HK-2 (cell line): ENCODE data around the gene MYCBP2.
"Not testable (repeated sequence)": the region's sequence is repeated elsewhere in the genome, so short reads cannot be mapped to it uniquely, and the experiment has no call there.

Experiments used
- DNase-seq: peaks from one replicate; pipeline ENCODE4 v3.0.0-alpha.2; 2018; ENCODE audit not compliant: unreplicated experiment

The MYCBP2 gene

GRCh38 chr13:77338961-77339401, 12.1 kb upstream of the MYCBP2 start:
- no peak for DNase-seq

GRCh38 chr13:77338329-77338728, 11.4 kb upstream of the MYCBP2 start:
- no peak for DNase-seq

- DNase-seq = no peak
Observed at GRCh38 chr13:77337159-77337558, 10.3 kb upstream of the MYCBP2 start.

- DNase-seq = no peak
Observed at GRCh38 chr13:77335543-77335942, 8.6 kb upstream of the MYCBP2 start.

GRCh38 chr13:77333594-77333993, 6.7 kb upstream of the MYCBP2 start:
- DNase-seq = no peak

GRCh38 chr13:77331421-77331820, 4.5 kb upstream of the MYCBP2 start:
- no peak for DNase-seq

GRCh38 chr13:77329911-77330584, 3.2 kb upstream of the MYCBP2 start:
- no peak for DNase-seq

GRCh38 chr13:77329133-77329910, 2.4 kb upstream of the MYCBP2 start:
- DNase-seq = peak; percentile 75

- no peak for DNase-seq
Observed at GRCh38 chr13:77328819-77329132, 1.9 kb upstream of the MYCBP2 start.

- no peak for DNase-seq
Observed at GRCh38 chr13:77325371-77325980, 1.4 kb downstream of the MYCBP2 start.

- DNase-seq = no peak
Observed at GRCh38 chr13:77323858-77324257, 3.0 kb downstream of the MYCBP2 start.

- no peak for DNase-seq
Observed at GRCh38 chr13:77319536-77319935, 7.4 kb downstream of the MYCBP2 start.

- no peak for DNase-seq
Observed at GRCh38 chr13:77318741-77319140, 8.2 kb downstream of the MYCBP2 start.

GRCh38 chr13:77316430-77316829, 10.5 kb downstream of the MYCBP2 start:
- DNase-seq = no peak

GRCh38 chr13:77315509-77315908, 11.4 kb downstream of the MYCBP2 start:
- DNase-seq = not testable (repeated sequence)

- DNase-seq = no peak
Observed at GRCh38 chr13:77313923-77314322, 13.0 kb downstream of the MYCBP2 start.

DNA sequence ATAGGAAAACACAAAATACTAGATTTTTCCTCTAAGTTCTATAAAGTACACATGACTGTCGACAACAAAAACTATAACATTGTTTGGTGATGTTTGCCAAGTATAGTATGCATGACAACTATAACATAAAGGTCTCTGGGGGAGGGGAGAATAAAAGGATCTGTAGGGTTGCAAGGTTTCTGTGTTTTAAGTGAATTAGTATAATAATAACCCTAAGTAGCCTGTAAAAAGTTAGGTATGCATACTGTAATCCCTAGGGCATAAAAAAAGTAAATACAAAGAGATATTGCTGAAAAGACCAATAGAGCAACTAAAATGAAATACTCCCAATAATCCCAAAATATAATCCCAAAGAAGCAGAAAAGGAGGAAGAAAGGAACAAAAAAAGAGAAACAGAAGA, 14.6 kb downstream of the MYCBP2 start:
- DNase-seq = no peak

- no peak for DNase-seq
Observed at GRCh38 chr13:77310579-77311279, 16.2 kb downstream of the MYCBP2 start.

DNA sequence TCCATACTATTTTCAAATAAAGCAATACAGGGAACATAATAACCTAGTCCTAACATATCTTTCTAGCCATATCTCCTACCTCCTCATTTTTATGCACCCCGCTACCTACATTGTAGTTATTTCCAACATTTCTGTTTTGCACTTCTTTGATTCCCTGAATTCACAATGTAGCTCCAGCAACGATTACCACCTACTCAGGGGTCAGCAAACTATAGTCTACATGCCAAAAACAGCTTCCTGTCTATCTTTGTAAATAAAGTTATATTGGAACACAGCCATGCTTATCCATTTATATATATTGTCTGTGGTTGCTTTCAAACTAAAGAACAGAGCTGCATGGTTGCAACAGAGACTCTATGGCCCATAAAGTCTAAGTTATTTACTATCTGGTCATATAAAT, 16.7 kb downstream of the MYCBP2 start:
- no peak for DNase-seq

DNA sequence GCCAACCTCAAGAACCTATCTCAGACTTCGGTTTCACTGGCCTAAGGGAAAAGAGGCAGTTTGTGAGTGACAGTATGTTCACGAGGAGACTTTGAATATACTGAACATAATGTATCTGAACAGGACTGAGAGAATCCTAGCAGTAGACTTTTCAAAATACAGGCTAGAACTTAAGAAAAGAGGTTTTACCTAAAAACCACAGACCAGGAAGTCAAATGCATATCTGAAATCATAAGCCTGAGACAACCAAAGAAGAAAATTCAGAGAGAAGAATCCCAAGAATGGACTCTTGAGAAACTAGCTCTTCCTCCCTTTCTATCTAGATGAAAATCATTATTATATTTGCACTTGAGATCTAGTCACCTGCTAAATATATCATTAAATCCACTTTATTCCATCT, 17.6 kb downstream of the MYCBP2 start:
- DNase-seq = no peak

- no peak for DNase-seq
Observed at GRCh38 chr13:77306458-77306857, 20.4 kb downstream of the MYCBP2 start.

GRCh38 chr13:77305266-77305665, 21.6 kb downstream of the MYCBP2 start:
- DNase-seq = no peak
